SU-DHL-6 (cell line): Measurements from ENCODE around the gene ADAMTS4.
A peak's percentile ranks its signal among the peaks of the same experiment; 100 is the strongest.

ENCODE experiments used
- H2AFZ ChIP-seq: fragments of 200-600 bp; sonication (generic); 2 replicates; pipeline ENCODE4 v1.6.1; 2014; ENCODE audit warnings: low read depth, mild to moderate bottlenecking, moderate library complexity, mixed read lengths, antibody characterized with exemption, low read length; ENCODE audit not compliant: severe bottlenecking
- H3F3A ChIP-seq: fragments of 200-600 bp; shearing (Covaris generic); 2 replicates; pipeline ENCODE4 v1.6.0; 2016; ENCODE audit warnings: antibody characterized with exemption, mild to moderate bottlenecking; ENCODE audit not compliant: insufficient read depth
- H3K27ac ChIP-seq: fragments of 200-600 bp; sonication (generic); 2 replicates; pipeline ENCODE4 v1.5.1; 2016; ENCODE audit warnings: low read depth, mild to moderate bottlenecking, low read length, moderate library complexity, mixed read lengths
- H3K27me3 ChIP-seq: fragments of 200-600 bp; sonication (generic), shearing (Covaris generic); 2 replicates; pipeline ENCODE4 v1.6.0; 2014; ENCODE audit warnings: mild to moderate bottlenecking, low read length
- H3K36me3 ChIP-seq: fragments of 200-600 bp; sonication (generic); 2 replicates; pipeline ENCODE4 v1.6.1; 2014; ENCODE audit warnings: mild to moderate bottlenecking, low read length, mixed read lengths
- H3K4me2 ChIP-seq: fragments of 300-600, 200-600 bp; shearing (Covaris generic), sonication (generic); 2 replicates; pipeline ENCODE4 v1.6.0; 2014; ENCODE audit warnings: low read length, low read depth, mild to moderate bottlenecking; ENCODE audit not compliant: poor library complexity, severe bottlenecking
- H3K4me3 ChIP-seq: fragments of 200-600 bp; sonication (generic); 2 replicates; pipeline ENCODE4 v1.5.1; 2014; ENCODE audit warnings: antibody characterized with exemption, low read length, mild to moderate bottlenecking, mixed read lengths; ENCODE audit not compliant: insufficient read depth, poor library complexity, severe bottlenecking
- H3K79me2 ChIP-seq: fragments of 200-600 bp; sonication (generic); 2 replicates; pipeline ENCODE4 v1.6.1; 2014; ENCODE audit warnings: mild to moderate bottlenecking, low read length, moderate library complexity; ENCODE audit not compliant: insufficient read depth
- H3K9ac ChIP-seq: fragments of 200-600 bp; sonication (generic); 2 replicates; pipeline ENCODE4 v1.7.0; 2014; ENCODE audit warnings: mild to moderate bottlenecking, low read length
- H3K9me2 ChIP-seq: fragments of 200-600 bp; sonication (generic); replicated peaks from 2 replicates; pipeline ENCODE4 v1.6.1; 2014; ENCODE audit warnings: low read length; ENCODE audit not compliant: insufficient read depth
- H3K9me3 ChIP-seq: fragments of 200-600 bp; sonication (generic); 2 replicates; pipeline ENCODE4 v1.6.1; 2014; ENCODE audit warnings: low read length, mixed read lengths; ENCODE audit not compliant: insufficient read depth
- H4K20me1 ChIP-seq: fragments of 200-600 bp; sonication (generic); 2 replicates; pipeline ENCODE4 v1.6.1; 2014; ENCODE audit warnings: low read depth, mild to moderate bottlenecking, antibody characterized with exemption, low read length, moderate library complexity, mixed read lengths
- CTCF ChIP-seq: fragments of 200-600 bp; sonication (generic); IDR thresholded peaks from one replicate; pipeline ENCODE4 v1.5.1; 2017; ENCODE audit warnings: antibody characterized with exemption, mild to moderate bottlenecking, low read length, moderate library complexity; ENCODE audit not compliant: insufficient read depth, poor library complexity, severe bottlenecking
- EZH2phosphoT487 ChIP-seq: fragments of 200-600 bp; sonication (generic), shearing (Covaris generic); conservative IDR thresholded peaks from 2 replicates; pipeline ENCODE4 v1.6.1; 2018; ENCODE audit warnings: mild to moderate bottlenecking, antibody characterized with exemption, low read length, moderate library complexity, mixed read lengths

ADAMTS4 gene

GRCh38 chr1:161177112-161177935 lies 21.5 kb downstream of the ADAMTS4 start, which contains the start of gene B4GALT3:
B4GALT3 (minus strand) TSS chr1:161177507; CDS start chr1:161176060, 1,447 bp downstream.
- Histone ChIP-seq H3K79me2 (no peaks in the 10 kb centered on the region; the same call in 1 of the 2 replicates), H3K9ac (peak within 1 kb of the TSS; percentile 69), H3K27ac (peak within 1 kb of the TSS; percentile 52), H3K9me3 (no peaks in the 10 kb centered on the region), H3K4me3 (peak within 1 kb of the TSS; percentile 86), H3K27me3 (no peaks in the 10 kb centered on the region), H3K9me2 (no peaks in the 10 kb centered on the region), H2AFZ (peak within 1 kb of the TSS; percentile 87), H3F3A (peaks cover 13% of the 10 kb centered on the region; the same call in 1 of the 2 replicates), H3K36me3 (no peaks in the 10 kb centered on the region), H3K4me2 (peak within 1 kb of the TSS; percentile 85), H4K20me1 (no peaks in the 10 kb centered on the region)
- no peak for TF ChIP-seq EZH2phosphoT487

GRCh38 chr1:161176468-161177111 lies 22.3 kb downstream of the ADAMTS4 start:
- Histone ChIP-seq H3K9ac (peak overlapping the region; percentile 69), H3F3A (peaks cover 13% of the 10 kb centered on the region; the same call in 1 of the 2 replicates), H3K36me3 (no peaks in the 10 kb centered on the region), H3K79me2 (no peaks in the 10 kb centered on the region; the same call in 1 of the 2 replicates), H3K27me3 (no peaks in the 10 kb centered on the region), H3K9me3 (no peaks in the 10 kb centered on the region), H3K4me2 (peak overlapping the region; percentile 85), H2AFZ (peak overlapping the region; percentile 87), H4K20me1 (no peaks in the 10 kb centered on the region), H3K9me2 (no peaks in the 10 kb centered on the region), H3K4me3 (peak overlapping the region; percentile 86), H3K27ac (peak overlapping the region; percentile 52)
- TF ChIP-seq CTCF (no peak), EZH2phosphoT487 (no peak)

- TF ChIP-seq EZH2phosphoT487 (no peak), CTCF (no peak)
- peak overlapping the region; percentile 85 for H3K4me2 ChIP-seq
- no peaks in the 10 kb centered on the region for H3K9me3 ChIP-seq
- H3K27me3 ChIP-seq, result no peaks in the 10 kb centered on the region
- H3K9ac ChIP-seq, result peak overlapping the region; percentile 69
- H3K27ac ChIP-seq, result peak overlapping the region; percentile 52
- H2AFZ ChIP-seq, result no peak overlapping the region
- peak overlapping the region; percentile 86 for H3K4me3 ChIP-seq
- H3F3A ChIP-seq, result peaks cover 13% of the 10 kb centered on the region; the same call in 1 of the 2 replicates
- no peaks in the 10 kb centered on the region for H3K9me2 ChIP-seq
- no peaks in the 10 kb centered on the region for H3K36me3 ChIP-seq
- no peaks in the 10 kb centered on the region for H4K20me1 ChIP-seq
- H3K79me2 ChIP-seq, result no peaks in the 10 kb centered on the region; the same call in 1 of the 2 replicates
Observed at GRCh38 chr1:161175771-161176453, 22.9 kb downstream of the ADAMTS4 start.
